Activated T-cell treated with anti-CD3 and anti-CD28 coated beads for 48 hours (primary cell): ENCODE measurements around the gene CSTF2.

ENCODE experiments used
- DNase-seq: peaks from one replicate; pipeline ENCODE4 v3.0.0-alpha.2; 2020; ENCODE audit warnings: low read depth

The CSTF2 gene

DNA sequence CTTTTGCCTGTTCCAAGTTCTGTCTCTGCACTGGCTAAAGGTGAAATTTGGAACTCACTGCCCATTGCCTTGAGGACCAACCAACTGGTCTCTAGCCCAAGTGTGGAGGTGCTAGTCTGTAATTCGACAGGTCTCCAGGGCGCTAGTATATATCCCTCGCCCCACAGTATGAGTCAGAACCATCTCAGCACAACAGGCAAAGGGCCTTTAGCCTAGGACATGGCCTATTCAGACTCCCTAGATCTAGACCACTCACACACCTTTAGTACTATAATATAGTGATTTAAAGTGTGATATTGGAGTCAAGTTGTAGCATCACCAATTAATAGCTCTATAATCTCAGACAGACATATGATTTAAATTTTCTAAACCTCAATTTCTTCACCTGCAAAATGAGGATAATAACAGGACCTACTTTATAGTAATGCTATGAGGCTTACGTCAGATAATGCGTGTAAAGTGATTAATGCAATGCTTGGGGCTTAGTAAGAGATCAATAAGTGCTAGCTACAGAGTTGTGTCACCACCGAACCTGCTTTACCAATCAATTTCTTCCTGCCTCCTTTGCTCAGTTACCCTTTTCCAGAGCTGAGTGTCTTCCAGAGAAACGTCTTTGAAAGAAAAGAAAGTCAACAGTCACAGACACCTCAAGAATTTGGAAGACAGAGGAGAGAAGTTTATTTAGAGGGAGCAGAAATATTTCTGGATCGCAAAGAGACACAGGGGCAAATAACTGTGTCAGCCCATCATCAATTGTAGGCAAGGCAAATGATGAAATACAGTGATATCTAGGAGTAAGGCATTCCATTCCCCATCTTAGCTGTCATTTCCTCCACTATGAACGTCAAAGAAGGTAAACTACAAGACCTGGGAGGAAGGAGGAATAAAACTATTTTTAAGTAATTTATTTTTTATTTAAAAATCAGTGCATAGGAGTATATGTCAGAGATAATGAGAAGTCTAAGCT lies 51.7 kb downstream of the CSTF2 start:
- no peak for DNase-seq

DNA sequence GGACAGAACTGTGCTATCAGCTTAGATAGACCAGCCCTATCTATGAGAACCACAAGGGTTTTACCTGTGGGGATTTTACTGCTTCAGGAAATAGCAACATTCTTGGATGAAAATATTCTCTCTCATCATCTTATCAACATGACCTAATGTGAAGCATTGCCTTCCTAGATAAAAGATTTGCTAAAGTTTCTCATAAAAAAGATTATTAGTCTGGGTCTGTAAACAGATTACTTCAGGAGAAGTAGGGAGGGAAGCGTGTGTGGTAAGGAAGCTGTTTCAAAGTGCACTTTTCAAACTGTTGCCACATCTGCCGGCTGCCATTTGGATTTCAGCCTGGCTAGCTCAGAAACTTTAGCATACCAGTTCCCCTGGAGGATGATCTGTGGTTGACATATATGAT lies 54.1 kb downstream of the CSTF2 start, which contains the start of gene NOX1:
NOX1 (minus strand) TSS at position 35 of the 400 bp plus-strand sequence. CDS start 220 bp downstream, outside the sequence.
- no peak for DNase-seq

DNA sequence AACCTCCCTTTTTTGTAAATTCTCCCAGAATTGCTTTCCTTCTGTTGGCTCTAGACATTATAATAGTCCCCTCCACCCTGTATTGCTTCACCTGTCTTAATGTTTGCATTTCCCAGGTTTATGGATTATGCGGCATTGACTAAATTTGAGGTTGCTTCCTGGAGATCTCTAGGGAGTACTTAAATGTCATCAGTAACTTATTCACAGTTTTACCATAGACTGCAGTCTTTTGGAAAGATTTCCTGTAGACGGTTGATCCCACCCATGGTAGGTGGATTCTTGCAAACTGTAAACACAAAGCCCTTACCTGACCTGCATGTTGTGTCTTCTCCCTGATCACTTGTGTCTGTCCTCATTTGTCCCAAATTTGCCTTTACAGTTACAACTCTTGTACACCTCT lies 60.2 kb downstream of the CSTF2 start:
- DNase-seq = no peak

DNA sequence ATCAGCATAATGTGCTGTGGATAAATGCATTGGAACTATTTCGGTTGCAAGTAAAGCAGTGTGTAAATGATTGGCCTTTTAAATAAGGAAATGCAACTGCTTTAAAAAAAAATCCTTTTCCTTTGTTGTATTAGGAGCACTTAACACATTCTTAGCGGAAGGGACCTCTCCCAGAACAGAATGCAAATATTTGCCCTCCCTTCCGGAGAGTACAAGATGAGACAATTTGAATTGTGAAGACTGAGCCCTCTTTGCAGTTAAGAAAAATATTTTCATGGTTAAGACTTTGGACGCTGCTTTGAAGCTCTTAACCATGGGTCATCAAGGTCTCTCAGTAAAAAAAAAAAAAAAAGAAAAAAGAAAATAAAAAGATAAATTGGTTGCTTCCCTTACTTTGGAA lies 63.5 kb downstream of the CSTF2 start:
- no peak for DNase-seq
